Measurements from ENCODE around the gene LTBP1.

- TF ChIP-seq EZH2 (IDR thresholded peaks at IDR 0.05; ENCODE audit: borderline replicate concordance, insufficient read depth, low read depth, low read length, poor library complexity, severe bottlenecking) (no peak), CTCF (IDR thresholded peaks at IDR 0.05) (no peak)
Observed at GRCh38 chr2:33377048-33377447, 430.3 kb downstream of the LTBP1 start.
